ENCODE results near the gene TMEM170B. TPM values are rescaled to one million over a fixed set of nuclear protein-coding genes. Genes with fewer than 3 reads are reported as not detected.

TMEM170B gene
- total RNA-seq, 1 experiment from 2014 or later = 1.0 TPM

DNA sequence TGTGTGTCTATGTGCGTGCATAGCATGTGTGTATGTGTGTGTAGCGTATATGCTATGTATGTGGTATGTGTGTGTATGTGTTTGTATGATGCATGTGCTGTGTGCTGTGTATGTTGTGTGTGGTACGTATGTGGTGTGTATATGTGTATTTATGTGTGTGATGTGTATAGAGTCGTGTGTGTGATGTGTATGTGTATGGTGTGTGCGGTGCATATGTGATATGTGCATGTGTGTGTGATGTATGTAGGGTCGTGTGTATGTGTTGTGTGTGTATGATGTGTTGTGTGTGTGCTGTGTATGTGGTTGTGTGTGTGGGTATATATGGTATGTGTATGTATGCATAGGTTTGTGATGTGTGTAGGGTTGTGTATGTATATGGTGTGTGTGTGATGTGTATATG lies 46.6 kb upstream of the TMEM170B start:
- DNase-seq (ENCODE audit: low read depth, low spot score) (no peak), ATAC-seq (no peak)
- Histone ChIP-seq H3K79me2 (ENCODE audit: insufficient read depth, low read length) (no peaks in the 10 kb centered on the region), H3K9me3 (ENCODE audit: control insufficient read depth in 1 of 2, insufficient read depth in 1 of 2, low read depth in 1 of 2, low read length in 2 of 2) (no peaks in the 10 kb centered on the region), H3K27me3 (ENCODE audit: insufficient read depth, low read length) (no peaks in the 10 kb centered on the region), H3K9ac (ENCODE audit: low read length) (no peak overlapping the region), H2AFZ (ENCODE audit: low read depth, low read length, poor library complexity, severe bottlenecking) (no peak overlapping the region), H3K4me1 (ENCODE audit: control insufficient read depth in 1 of 2, insufficient read depth in 2 of 2, low read length in 2 of 2) (no peaks in the 10 kb centered on the region), H3K4me2 (ENCODE audit: low read length) (no peak overlapping the region), H3K4me3 (replicated peaks in 1 of 2; ENCODE audit: low read depth in 1 of 2, low read length in 2 of 2) (no peak overlapping the region), H3K9me2 (ENCODE audit: insufficient read depth) (no peaks in the 10 kb centered on the region), H4K20me1 (ENCODE audit: insufficient read depth) (no peaks in the 10 kb centered on the region), H3K36me3 (ENCODE audit: control insufficient read depth in 1 of 2, insufficient read depth in 2 of 2, low read length in 2 of 2) (no peaks in the 10 kb centered on the region), H3K27ac (ENCODE audit: low read depth, low read length) (no peak overlapping the region)
- POLR2A ChIA-PET = no interaction called here
- CTCF ChIA-PET = no interaction called here
- RAD21 ChIA-PET (ENCODE audit: low non-redundant PET in 1 of 2, low total read pairs in 2 of 2, uncharacterized antibody in 2 of 2, unreplicated experiment in 2 of 2) = no interaction called here
- TF ChIP-seq SIN3A (IDR thresholded peaks at IDR 0.05; ENCODE audit: low read depth) (no peak), FOSL1 (IDR thresholded peaks at IDR 0.05; ENCODE audit: low read depth) (no peak), ZFX (IDR thresholded peaks at IDR 0.05) (no peak), TCF7L2 (IDR thresholded peaks at IDR 0.05; ENCODE audit: borderline replicate concordance, extremely low read depth, insufficient read depth, insufficient read length) (no peak), POLR2A (IDR thresholded peaks at IDR 0.05; ENCODE audit: borderline replicate concordance, extremely low read depth, insufficient read depth, insufficient read length) (no peak), CEBPB (IDR thresholded peaks at IDR 0.05; ENCODE audit: low read depth) (no peak), JUND (IDR thresholded peaks at IDR 0.05) (no peak), EGR1 (IDR thresholded peaks at IDR 0.05; ENCODE audit: low read depth) (no peak), EZH2 (IDR thresholded peaks at IDR 0.05) (no peak), ELF1 (IDR thresholded peaks at IDR 0.05; ENCODE audit: borderline replicate concordance, low read depth) (no peak), CBX3 (IDR thresholded peaks at IDR 0.05; ENCODE audit: low read depth) (no peak)
- TF ChIP-seq, protein P1, sequence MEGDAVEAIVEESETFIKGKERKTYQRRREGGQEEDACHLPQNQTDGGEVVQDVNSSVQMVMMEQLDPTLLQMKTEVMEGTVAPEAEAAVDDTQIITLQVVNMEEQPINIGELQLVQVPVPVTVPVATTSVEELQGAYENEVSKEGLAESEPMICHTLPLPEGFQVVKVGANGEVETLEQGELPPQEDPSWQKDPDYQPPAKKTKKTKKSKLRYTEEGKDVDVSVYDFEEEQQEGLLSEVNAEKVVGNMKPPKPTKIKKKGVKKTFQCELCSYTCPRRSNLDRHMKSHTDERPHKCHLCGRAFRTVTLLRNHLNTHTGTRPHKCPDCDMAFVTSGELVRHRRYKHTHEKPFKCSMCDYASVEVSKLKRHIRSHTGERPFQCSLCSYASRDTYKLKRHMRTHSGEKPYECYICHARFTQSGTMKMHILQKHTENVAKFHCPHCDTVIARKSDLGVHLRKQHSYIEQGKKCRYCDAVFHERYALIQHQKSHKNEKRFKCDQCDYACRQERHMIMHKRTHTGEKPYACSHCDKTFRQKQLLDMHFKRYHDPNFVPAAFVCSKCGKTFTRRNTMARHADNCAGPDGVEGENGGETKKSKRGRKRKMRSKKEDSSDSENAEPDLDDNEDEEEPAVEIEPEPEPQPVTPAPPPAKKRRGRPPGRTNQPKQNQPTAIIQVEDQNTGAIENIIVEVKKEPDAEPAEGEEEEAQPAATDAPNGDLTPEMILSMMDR (IDR thresholded peaks at IDR 0.05 in 2 of 3, conservative IDR thresholded peaks at IDR 0.05 in 1 of 3; ENCODE audit: borderline replicate concordance in 1 of 3, insufficient read depth in 1 of 3, low read depth in 2 of 3, low read length in 2 of 3) = no peak
- TF ChIP-seq, protein P2, sequence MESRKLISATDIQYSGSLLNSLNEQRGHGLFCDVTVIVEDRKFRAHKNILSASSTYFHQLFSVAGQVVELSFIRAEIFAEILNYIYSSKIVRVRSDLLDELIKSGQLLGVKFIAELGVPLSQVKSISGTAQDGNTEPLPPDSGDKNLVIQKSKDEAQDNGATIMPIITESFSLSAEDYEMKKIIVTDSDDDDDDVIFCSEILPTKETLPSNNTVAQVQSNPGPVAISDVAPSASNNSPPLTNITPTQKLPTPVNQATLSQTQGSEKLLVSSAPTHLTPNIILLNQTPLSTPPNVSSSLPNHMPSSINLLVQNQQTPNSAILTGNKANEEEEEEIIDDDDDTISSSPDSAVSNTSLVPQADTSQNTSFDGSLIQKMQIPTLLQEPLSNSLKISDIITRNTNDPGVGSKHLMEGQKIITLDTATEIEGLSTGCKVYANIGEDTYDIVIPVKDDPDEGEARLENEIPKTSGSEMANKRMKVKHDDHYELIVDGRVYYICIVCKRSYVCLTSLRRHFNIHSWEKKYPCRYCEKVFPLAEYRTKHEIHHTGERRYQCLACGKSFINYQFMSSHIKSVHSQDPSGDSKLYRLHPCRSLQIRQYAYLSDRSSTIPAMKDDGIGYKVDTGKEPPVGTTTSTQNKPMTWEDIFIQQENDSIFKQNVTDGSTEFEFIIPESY (IDR thresholded peaks at IDR 0.05; ENCODE audit: extremely low read depth, insufficient replicate concordance, low read length) = no peak
- no TSS peak for BruUV-seq (replicated peaks)
- intact Hi-C loops (cut with micrococcal nuclease) = loop anchor here (10.0 kb wide), 1 partner anchor 1016 kb away; no protein-coding TSS in a partner anchor

All from HCT116 (cell line).